ENCODE results near the gene IFNAR2. TPM values are rescaled to one million over a fixed set of nuclear protein-coding genes. Genes with fewer than 3 reads are reported as not detected.

IFNAR2 gene
- total RNA-seq, 1 donor from 2014 or later, result 20.3 TPM

GRCh38 chr21:33270986-33271385, 41.2 kb downstream of the IFNAR2 start:
- no peak for DNase-seq (ENCODE audit: low spot score in 2 of 2, unreplicated experiment in 2 of 2)

GRCh38 chr21:33273044-33273443, 43.3 kb downstream of the IFNAR2 start:
- H3K27ac Mint-ChIP-seq, result no peak overlapping the region
- no peak for TF ChIP-seq CTCF (IDR thresholded peaks at IDR 0.05; ENCODE audit: unreplicated experiment)

More at GRCh38 chr21:33270986-33271385, 41.2 kb downstream of the IFNAR2 start:
- H3K27ac Mint-ChIP-seq, result no peak overlapping the region
- peaks cover 39% of the 10 kb centered on the region for H3K36me3 Mint-ChIP-seq
- TF ChIP-seq CTCF (IDR thresholded peaks at IDR 0.05; ENCODE audit: unreplicated experiment), result no peak
- peaks cover 6% of the 10 kb centered on the region for H3K9me3 Mint-ChIP-seq
- H3K4me3 Mint-ChIP-seq, result no peak overlapping the region
- no peaks in the 10 kb centered on the region for H3K27me3 Mint-ChIP-seq (ENCODE audit: low read depth)
- peaks cover 15% of the 10 kb centered on the region for H3K4me1 Mint-ChIP-seq

GRCh38 chr21:33278721-33279120, 49.0 kb downstream of the IFNAR2 start:
- Mint-ChIP-seq H3K36me3 (peaks cover 63% of the 10 kb centered on the region), H3K9me3 (peaks cover 37% of the 10 kb centered on the region), H3K27me3 (ENCODE audit: low read depth) (no peaks in the 10 kb centered on the region), H3K4me3 (no peak overlapping the region), H3K4me1 (no peaks in the 10 kb centered on the region), H3K27ac (no peak overlapping the region)
- no peak for DNase-seq (ENCODE audit: low spot score in 2 of 2, unreplicated experiment in 2 of 2)
- TF ChIP-seq CTCF (IDR thresholded peaks at IDR 0.05; ENCODE audit: unreplicated experiment), result no peak

More at GRCh38 chr21:33273044-33273443, 43.3 kb downstream of the IFNAR2 start:
- peaks cover 51% of the 10 kb centered on the region for H3K36me3 Mint-ChIP-seq
- no peaks in the 10 kb centered on the region for H3K27me3 Mint-ChIP-seq (ENCODE audit: low read depth)
- no peak overlapping the region for H3K4me3 Mint-ChIP-seq
- H3K9me3 Mint-ChIP-seq, result peaks cover 17% of the 10 kb centered on the region
- H3K4me1 Mint-ChIP-seq, result peaks cover 2% of the 10 kb centered on the region
- no peak for DNase-seq (ENCODE audit: low spot score in 2 of 2, unreplicated experiment in 2 of 2)

- no peak for TF ChIP-seq CTCF (IDR thresholded peaks at IDR 0.05; ENCODE audit: unreplicated experiment)
- Mint-ChIP-seq H3K4me1 (no peaks in the 10 kb centered on the region), H3K9me3 (peaks cover 35% of the 10 kb centered on the region), H3K27me3 (ENCODE audit: low read depth) (no peaks in the 10 kb centered on the region), H3K4me3 (no peak overlapping the region), H3K27ac (no peak overlapping the region), H3K36me3 (peaks cover 63% of the 10 kb centered on the region)
- DNase-seq (ENCODE audit: low spot score in 2 of 2, unreplicated experiment in 2 of 2), result no peak
Measured at GRCh38 chr21:33279330-33279820, 49.6 kb downstream of the IFNAR2 start.

Other genes with a start within 250 kb of the IFNAR2 start
- gene OLIG2, start 204.0 kb upstream of the IFNAR2 start, total RNA-seq, result 0.20 to 0.38 TPM (median 0.35 TPM) in 3 replicates
- gene OLIG1, start 159.8 kb upstream of the IFNAR2 start, total RNA-seq, result not detected in 3 replicates
- 17.2 to 19.2 TPM (median 19.1 TPM) in 3 replicates for gene IL10RB, start 36.4 kb downstream of the IFNAR2 start, total RNA-seq
- gene IFNAR1, start 95.0 kb downstream of the IFNAR2 start, total RNA-seq, result 24.8 to 28.7 TPM (median 27.0 TPM) in 3 replicates
- gene IFNGR2, start 173.5 kb downstream of the IFNAR2 start, total RNA-seq, result 57.9 to 63.4 TPM (median 59.6 TPM) in 3 replicates

All from mesothelial cell of epicardium (in vitro differentiated cells).